GM19035 (cell line): ENCODE measurements around the gene DNMBP.
"Not testable (repeated sequence)": the region's sequence is repeated elsewhere in the genome, so short reads cannot be mapped to it uniquely, and the experiment has no call there.

Experiments used
- ATAC-seq: cut with Tn5 transposase; IDR thresholded peaks from one replicate; pipeline ENCODE4 v1.9.1; 2021; ENCODE audit not compliant: unreplicated experiment

DNMBP gene

GRCh38 chr10:100014071-100014762 lies 4.5 kb upstream of the DNMBP start:
- ATAC-seq, result peak; percentile 66

- no peak for ATAC-seq
These were observed 3.9 kb upstream of the DNMBP start for GRCh38 chr10:100013621-100014020.

- not testable (repeated sequence) for ATAC-seq
These were observed 2.2 kb upstream of the DNMBP start for GRCh38 chr10:100011906-100012305.

- peak; percentile 46 for ATAC-seq
These were observed 409 bp downstream of the DNMBP start for GRCh38 chr10:100009283-100009792.

GRCh38 chr10:100008708-100009282 lies 952 bp downstream of the DNMBP start:
- no peak for ATAC-seq

GRCh38 chr10:100008142-100008522 lies 1.6 kb downstream of the DNMBP start:
- ATAC-seq, result no peak

GRCh38 chr10:100007231-100008141 lies 2.3 kb downstream of the DNMBP start:
- ATAC-seq, result no peak

- no peak for ATAC-seq
These were observed 3.4 kb downstream of the DNMBP start for GRCh38 chr10:100006243-100006886.

GRCh38 chr10:100004805-100005510 lies 4.8 kb downstream of the DNMBP start:
- ATAC-seq, result no peak

GRCh38 chr10:100000109-100000644 lies 9.6 kb downstream of the DNMBP start:
- ATAC-seq, result no peak

GRCh38 chr10:99999319-100000108 lies 10.2 kb downstream of the DNMBP start:
- no peak for ATAC-seq

- no peak for ATAC-seq
These were observed 10.9 kb downstream of the DNMBP start for GRCh38 chr10:99998889-99999288.

GRCh38 chr10:99996671-99997648 lies 12.8 kb downstream of the DNMBP start:
- ATAC-seq, result no peak

- ATAC-seq, result no peak
These were observed 14.0 kb downstream of the DNMBP start for GRCh38 chr10:99995713-99996112.

GRCh38 chr10:99995269-99995668 lies 14.5 kb downstream of the DNMBP start:
- no peak for ATAC-seq

- no peak for ATAC-seq
These were observed 14.9 kb downstream of the DNMBP start for GRCh38 chr10:99994801-99995200.

GRCh38 chr10:99993701-99994689 lies 15.8 kb downstream of the DNMBP start:
- ATAC-seq, result peak; percentile 84
